ENCODE results near the gene TRAPPC5. TPM values are rescaled to one million over a fixed set of nuclear protein-coding genes. Genes with fewer than 3 reads are reported as not detected.

TRAPPC5 gene
- total RNA-seq, 1 experiment from 2014 or later = 101 TPM

GRCh38 chr19:7661744-7662538 lies 18.7 kb upstream of the TRAPPC5 start (continued):
- TF ChIP-seq SP1 (IDR thresholded peaks at IDR 0.05; ENCODE audit: low read depth) (no peak), ATF3 (IDR thresholded peaks at IDR 0.05) (no peak), ELF1 (IDR thresholded peaks at IDR 0.05; ENCODE audit: borderline replicate concordance, low read depth) (no peak), REST (IDR thresholded peaks at IDR 0.05; ENCODE audit: low read depth) (no peak), CBX3 (IDR thresholded peaks at IDR 0.05; ENCODE audit: low read depth) (no peak), SIN3A (IDR thresholded peaks at IDR 0.05; ENCODE audit: low read depth) (no peak)

- Histone ChIP-seq H3K9ac (ENCODE audit: low read length) (no peak overlapping the region), H4K20me1 (ENCODE audit: insufficient read depth) (no peaks in the 10 kb centered on the region), H3K9me3 (ENCODE audit: control insufficient read depth in 1 of 2, insufficient read depth in 1 of 2, low read depth in 1 of 2, low read length in 2 of 2) (no peaks in the 10 kb centered on the region), H3K36me3 (ENCODE audit: control insufficient read depth in 1 of 2, insufficient read depth in 2 of 2, low read length in 2 of 2) (no peaks in the 10 kb centered on the region), H3K4me1 (ENCODE audit: control insufficient read depth in 1 of 2, insufficient read depth in 2 of 2, low read length in 2 of 2) (no peaks in the 10 kb centered on the region), H2AFZ (ENCODE audit: low read depth, low read length, poor library complexity, severe bottlenecking) (no peak overlapping the region), H3K4me3 (replicated peaks in 1 of 2; ENCODE audit: low read depth in 1 of 2, low read length in 2 of 2) (no peak overlapping the region), H3K79me2 (ENCODE audit: insufficient read depth, low read length) (no peaks in the 10 kb centered on the region), H3K9me2 (ENCODE audit: insufficient read depth) (no peaks in the 10 kb centered on the region), H3K27ac (ENCODE audit: low read depth, low read length) (no peak overlapping the region), H3K27me3 (ENCODE audit: insufficient read depth, low read length) (no peaks in the 10 kb centered on the region), H3K4me2 (ENCODE audit: low read length) (no peak overlapping the region)
- ChIA-PET POLR2A (no interaction called here), RAD21 (ENCODE audit: low non-redundant PET in 1 of 2, low total read pairs in 2 of 2, uncharacterized antibody in 2 of 2, unreplicated experiment in 2 of 2) (no interaction called here), CTCF (no interaction called here)
- intact Hi-C loops (cut with micrococcal nuclease) = no loop called here
- no peak for ATAC-seq
- no peak for DNase-seq (ENCODE audit: low read depth, low spot score)
- no TSS peak for BruUV-seq (replicated peaks)
- TF ChIP-seq JUND (IDR thresholded peaks at IDR 0.05) (no peak), REST (IDR thresholded peaks at IDR 0.05; ENCODE audit: low read depth) (no peak), TCF7L2 (IDR thresholded peaks at IDR 0.05; ENCODE audit: borderline replicate concordance, extremely low read depth, insufficient read depth, insufficient read length) (no peak), ATF3 (IDR thresholded peaks at IDR 0.05) (no peak), RAD21 (IDR thresholded peaks at IDR 0.05; ENCODE audit: low read depth) (no peak), CEBPB (IDR thresholded peaks at IDR 0.05; ENCODE audit: low read depth) (no peak), EZH2phosphoT487 (IDR thresholded peaks at IDR 0.05; ENCODE audit: borderline replicate concordance) (no peak), SIN3A (IDR thresholded peaks at IDR 0.05; ENCODE audit: low read depth) (no peak), ELF1 (IDR thresholded peaks at IDR 0.05; ENCODE audit: borderline replicate concordance, low read depth) (no peak), ZBTB33 (IDR thresholded peaks at IDR 0.05; ENCODE audit: extremely low read depth, insufficient replicate concordance, low read length) (no peak), SP1 (IDR thresholded peaks at IDR 0.05; ENCODE audit: low read depth) (no peak), MAX (IDR thresholded peaks at IDR 0.05) (no peak)
These were observed 18.0 kb upstream of the TRAPPC5 start for GRCh38 chr19:7662657-7663056.
